ENCODE results near the gene FRY. TPM values are rescaled to one million over a fixed set of nuclear protein-coding genes. Genes with fewer than 3 reads are reported as not detected.

The FRY gene
- total RNA-seq, 2 experiments from 2014 or later, result 3.0 to 7.0 TPM

GRCh38 chr13:32033744-32034143, 2.2 kb downstream of the FRY start:
- Histone ChIP-seq H4K20me1 (ENCODE audit: insufficient read depth, low read length) (no peaks in the 10 kb centered on the region), H3K9me3 (ENCODE audit: low read length) (no peaks in the 10 kb centered on the region), H3K4me3 (ENCODE audit: low read depth, low read length, poor library complexity, severe bottlenecking) (no peak overlapping the region), H3K36me3 (ENCODE audit: insufficient read depth, low read length) (no peaks in the 10 kb centered on the region), H3K4me1 (ENCODE audit: insufficient read depth, low read length, poor library complexity, severe bottlenecking) (peaks cover 9% of the 10 kb centered on the region), H2AFZ (ENCODE audit: low read length) (no peak overlapping the region), H3K4me2 (ENCODE audit: low read length) (no peak overlapping the region), H3K79me2 (ENCODE audit: insufficient read depth, low read depth, low read length) (no peaks in the 10 kb centered on the region), H3K9me2 (ENCODE audit: insufficient read depth, low read length) (no peaks in the 10 kb centered on the region), H3K27ac (ENCODE audit: low read depth, low read length, poor library complexity, severe bottlenecking) (no peak overlapping the region)
- ChIA-PET POLR2A (interaction anchor here (0.7 to 1.9 kb wide), 2 partner anchors 12 to 68 kb away, joined by 3 to 7 read pairs; no protein-coding TSS in a partner anchor), CTCF (ENCODE audit: unreplicated experiment) (no interaction called here)
- TF ChIP-seq CTCF (conservative IDR thresholded peaks at IDR 0.05; ENCODE audit: low read length) (no peak), EZH2phosphoT487 (IDR thresholded peaks at IDR 0.05; ENCODE audit: borderline replicate concordance, low read depth, low read length) (no peak)
- intact Hi-C loops (cut with micrococcal nuclease; ENCODE audit: unreplicated experiment), result loop anchor here (10.0 kb wide), 1 partner anchor 1511 kb away; no protein-coding TSS in a partner anchor
- no peak for DNase-seq (ENCODE audit: low spot score)
- no TSS peak for BruUV-seq (replicated peaks)

- H3K79me2 ChIP-seq (ENCODE audit: insufficient read depth, low read depth, low read length), result no peaks in the 10 kb centered on the region
- intact Hi-C loops (cut with micrococcal nuclease; ENCODE audit: unreplicated experiment), result loop anchor here (10.0 kb wide), 1 partner anchor 1509 kb away; no protein-coding TSS in a partner anchor
- TF ChIP-seq CTCF (conservative IDR thresholded peaks at IDR 0.05; ENCODE audit: low read length) (no peak), EZH2phosphoT487 (IDR thresholded peaks at IDR 0.05; ENCODE audit: borderline replicate concordance, low read depth, low read length) (no peak)
- H4K20me1 ChIP-seq (ENCODE audit: insufficient read depth, low read length), result no peaks in the 10 kb centered on the region
- no peaks in the 10 kb centered on the region for H3K9me3 ChIP-seq (ENCODE audit: low read length)
- no peak overlapping the region for H3K27ac ChIP-seq (ENCODE audit: low read depth, low read length, poor library complexity, severe bottlenecking)
- no peaks in the 10 kb centered on the region for H3K36me3 ChIP-seq (ENCODE audit: insufficient read depth, low read length)
- ChIA-PET POLR2A (interaction anchor here (1.9 to 2.1 kb wide), 2 partner anchors 10 kb away, joined by 6 to 7 read pairs; no protein-coding TSS in a partner anchor), CTCF (ENCODE audit: unreplicated experiment) (no interaction called here)
- H3K4me3 ChIP-seq (ENCODE audit: low read depth, low read length, poor library complexity, severe bottlenecking), result no peak overlapping the region
- H3K4me1 ChIP-seq (ENCODE audit: insufficient read depth, low read length, poor library complexity, severe bottlenecking), result peaks cover 8% of the 10 kb centered on the region
- DNase-seq (ENCODE audit: low spot score), result no peak
- no TSS peak for BruUV-seq (replicated peaks)
- no peaks in the 10 kb centered on the region for H3K9me2 ChIP-seq (ENCODE audit: insufficient read depth, low read length)
- H3K4me2 ChIP-seq (ENCODE audit: low read length), result no peak overlapping the region
- no peak overlapping the region for H2AFZ ChIP-seq (ENCODE audit: low read length)
Observed at GRCh38 chr13:32035716-32036115, 4.1 kb downstream of the FRY start.

DNA sequence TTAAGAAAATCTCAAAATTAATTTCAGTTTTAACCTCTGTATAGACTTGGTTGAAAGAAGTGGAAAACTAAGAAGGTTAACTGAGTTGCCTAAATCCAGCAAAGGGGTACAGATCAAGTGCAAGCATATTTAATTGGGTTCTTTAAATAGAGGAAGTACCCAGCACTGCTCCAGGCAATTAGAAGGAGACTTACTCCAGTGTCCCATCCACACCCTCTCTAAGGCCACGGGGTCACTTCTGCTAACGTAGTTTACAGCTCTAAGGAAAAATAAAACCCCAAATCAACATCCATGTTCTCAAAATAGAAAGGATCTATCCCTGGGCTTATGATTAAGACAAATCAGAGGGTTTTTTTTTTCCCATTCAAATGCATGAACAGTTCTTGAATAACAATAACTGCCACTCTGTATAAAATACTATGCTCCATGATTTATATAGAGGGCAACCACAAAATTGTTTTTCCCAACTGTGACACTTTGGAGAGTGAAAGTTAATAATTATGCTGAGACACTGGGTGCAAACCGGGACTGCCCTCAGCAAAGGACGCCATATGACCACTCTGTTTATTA, 4.6 kb downstream of the FRY start:
- no peaks in the 10 kb centered on the region for H3K79me2 ChIP-seq (ENCODE audit: insufficient read depth, low read depth, low read length)
- 0 out of 2 replicates have a peak overlapping the region, but pooled peaks have one; percentile 24 for H3K4me2 ChIP-seq (ENCODE audit: low read length)
- no TSS peak for BruUV-seq (replicated peaks)
- H3K36me3 ChIP-seq (ENCODE audit: insufficient read depth, low read length), result no peaks in the 10 kb centered on the region
- no peak overlapping the region for H3K27ac ChIP-seq (ENCODE audit: low read depth, low read length, poor library complexity, severe bottlenecking)
- no peak for TF ChIP-seq CTCF (conservative IDR thresholded peaks at IDR 0.05; ENCODE audit: low read length)
- TF ChIP-seq EZH2phosphoT487 (IDR thresholded peaks at IDR 0.05; ENCODE audit: borderline replicate concordance, low read depth, low read length), result no peak
- ChIA-PET CTCF (ENCODE audit: unreplicated experiment) (no interaction called here), POLR2A (interaction anchor here (2.1 kb wide), 1 partner anchor 10 kb away, joined by 6 read pairs; no protein-coding TSS in a partner anchor)
- H3K4me1 ChIP-seq (ENCODE audit: insufficient read depth, low read length, poor library complexity, severe bottlenecking), result peaks cover 3% of the 10 kb centered on the region
- no peaks in the 10 kb centered on the region for H3K9me3 ChIP-seq (ENCODE audit: low read length)
- H4K20me1 ChIP-seq (ENCODE audit: insufficient read depth, low read length), result no peaks in the 10 kb centered on the region
- no peak overlapping the region for H3K4me3 ChIP-seq (ENCODE audit: low read depth, low read length, poor library complexity, severe bottlenecking)
- H3K9me2 ChIP-seq (ENCODE audit: insufficient read depth, low read length), result no peaks in the 10 kb centered on the region
- H2AFZ ChIP-seq (ENCODE audit: low read length), result no peak overlapping the region
- intact Hi-C loops (cut with micrococcal nuclease; ENCODE audit: unreplicated experiment), result loop anchor here (10.0 kb wide), 1 partner anchor 1509 kb away; no protein-coding TSS in a partner anchor
- DNase-seq (ENCODE audit: low spot score), result no peak
